ENCODE results near the gene KRT72. TPM values are rescaled to one million over a fixed set of nuclear protein-coding genes. Genes with fewer than 3 reads are reported as not detected.

KRT72 gene
- polyA plus RNA-seq, 1 donor = 2.0 TPM

GRCh38 chr12:52591521-52591920 is 9.7 kb downstream of the KRT72 start:
- DNase-seq = no peak
- Histone ChIP-seq H3K4me3 (ENCODE audit: low read length) (no peak overlapping the region), H3K9me3 (ENCODE audit: control insufficient read depth, low read depth, low read length) (no peaks in the 10 kb centered on the region), H3K4me1 (ENCODE audit: control insufficient read depth, insufficient read depth, low read length) (no peaks in the 10 kb centered on the region), H3K27ac (ENCODE audit: low read length) (no peak overlapping the region), H3K27me3 (ENCODE audit: control insufficient read depth, insufficient read depth, low read length) (peaks cover 20% of the 10 kb centered on the region), H3K36me3 (ENCODE audit: control insufficient read depth, insufficient read depth, low read length) (no peaks in the 10 kb centered on the region)
- WGBS (ENCODE audit: insufficient coverage, low lambda C conversion rate) = no CpG with 5 or more reads among the region's 11 CpGs

- no CpG with 5 or more reads among the region's 6 CpGs for WGBS (ENCODE audit: insufficient coverage, low lambda C conversion rate)
These were observed 11.2 kb downstream of the KRT72 start for GRCh38 chr12:52590021-52590420.

GRCh38 chr12:52587563-52587962 is 13.7 kb downstream of the KRT72 start:
- WGBS (ENCODE audit: insufficient coverage, low lambda C conversion rate) = no CpG with 5 or more reads among the region's 17 CpGs

More at GRCh38 chr12:52590021-52590420, 11.2 kb downstream of the KRT72 start:
- H3K27ac ChIP-seq (ENCODE audit: low read length) = no peak overlapping the region
- H3K36me3 ChIP-seq (ENCODE audit: control insufficient read depth, insufficient read depth, low read length) = no peaks in the 10 kb centered on the region
- H3K9me3 ChIP-seq (ENCODE audit: control insufficient read depth, low read depth, low read length) = no peaks in the 10 kb centered on the region
- H3K27me3 ChIP-seq (ENCODE audit: control insufficient read depth, insufficient read depth, low read length) = peaks cover 21% of the 10 kb centered on the region
- H3K4me3 ChIP-seq (ENCODE audit: low read length) = no peak overlapping the region
- DNase-seq = no peak
- H3K4me1 ChIP-seq (ENCODE audit: control insufficient read depth, insufficient read depth, low read length) = no peaks in the 10 kb centered on the region

GRCh38 chr12:52585946-52586345 is 15.3 kb downstream of the KRT72 start:
- DNase-seq = no peak
- H3K27ac ChIP-seq (ENCODE audit: low read length) = no peak overlapping the region
- H3K27me3 ChIP-seq (ENCODE audit: control insufficient read depth, insufficient read depth, low read length) = peaks cover 17% of the 10 kb centered on the region
- H3K4me3 ChIP-seq (ENCODE audit: low read length) = no peak overlapping the region
- H3K4me1 ChIP-seq (ENCODE audit: control insufficient read depth, insufficient read depth, low read length) = no peaks in the 10 kb centered on the region
- no CpG with 5 or more reads among the region's 9 CpGs for WGBS (ENCODE audit: insufficient coverage, low lambda C conversion rate)
- no peaks in the 10 kb centered on the region for H3K9me3 ChIP-seq (ENCODE audit: control insufficient read depth, low read depth, low read length)
- H3K36me3 ChIP-seq (ENCODE audit: control insufficient read depth, insufficient read depth, low read length) = no peaks in the 10 kb centered on the region

More at GRCh38 chr12:52587563-52587962, 13.7 kb downstream of the KRT72 start:
- Histone ChIP-seq H3K4me1 (ENCODE audit: control insufficient read depth, insufficient read depth, low read length) (no peaks in the 10 kb centered on the region), H3K27me3 (ENCODE audit: control insufficient read depth, insufficient read depth, low read length) (peaks cover 15% of the 10 kb centered on the region), H3K9me3 (ENCODE audit: control insufficient read depth, low read depth, low read length) (no peaks in the 10 kb centered on the region), H3K4me3 (ENCODE audit: low read length) (no peak overlapping the region), H3K36me3 (ENCODE audit: control insufficient read depth, insufficient read depth, low read length) (no peaks in the 10 kb centered on the region), H3K27ac (ENCODE audit: low read length) (no peak overlapping the region)
- DNase-seq = no peak

GRCh38 chr12:52585066-52585465 is 16.2 kb downstream of the KRT72 start:
- Histone ChIP-seq H3K36me3 (ENCODE audit: control insufficient read depth, insufficient read depth, low read length) (no peaks in the 10 kb centered on the region), H3K9me3 (ENCODE audit: control insufficient read depth, low read depth, low read length) (no peaks in the 10 kb centered on the region), H3K4me1 (ENCODE audit: control insufficient read depth, insufficient read depth, low read length) (no peaks in the 10 kb centered on the region), H3K27me3 (ENCODE audit: control insufficient read depth, insufficient read depth, low read length) (peaks cover 15% of the 10 kb centered on the region), H3K27ac (ENCODE audit: low read length) (no peak overlapping the region), H3K4me3 (ENCODE audit: low read length) (no peak overlapping the region)
- no CpG with 5 or more reads among the region's 3 CpGs for WGBS (ENCODE audit: insufficient coverage, low lambda C conversion rate)
- no peak for DNase-seq

- WGBS (ENCODE audit: insufficient coverage, low lambda C conversion rate) = 80% methylated on average over 1 of the region's 9 CpGs
- peaks cover 13% of the 10 kb centered on the region for H3K27me3 ChIP-seq (ENCODE audit: control insufficient read depth, insufficient read depth, low read length)
- DNase-seq = no peak
- no peak overlapping the region for H3K4me3 ChIP-seq (ENCODE audit: low read length)
- H3K4me1 ChIP-seq (ENCODE audit: control insufficient read depth, insufficient read depth, low read length) = no peaks in the 10 kb centered on the region
- no peaks in the 10 kb centered on the region for H3K36me3 ChIP-seq (ENCODE audit: control insufficient read depth, insufficient read depth, low read length)
- no peak overlapping the region for H3K27ac ChIP-seq (ENCODE audit: low read length)
- H3K9me3 ChIP-seq (ENCODE audit: control insufficient read depth, low read depth, low read length) = no peaks in the 10 kb centered on the region
These were observed 17.0 kb downstream of the KRT72 start for GRCh38 chr12:52584156-52584682.

- Histone ChIP-seq H3K4me3 (ENCODE audit: low read length) (no peak overlapping the region), H3K27ac (ENCODE audit: low read length) (no peak overlapping the region), H3K4me1 (ENCODE audit: control insufficient read depth, insufficient read depth, low read length) (no peaks in the 10 kb centered on the region), H3K9me3 (ENCODE audit: control insufficient read depth, low read depth, low read length) (no peaks in the 10 kb centered on the region), H3K36me3 (ENCODE audit: control insufficient read depth, insufficient read depth, low read length) (no peaks in the 10 kb centered on the region), H3K27me3 (ENCODE audit: control insufficient read depth, insufficient read depth, low read length) (peaks cover 11% of the 10 kb centered on the region)
- no CpG with 5 or more reads among the region's 7 CpGs for WGBS (ENCODE audit: insufficient coverage, low lambda C conversion rate)
- peak; percentile 45 to 63 for DNase-seq
These were observed 18.2 kb downstream of the KRT72 start for GRCh38 chr12:52582971-52583456.

- no CpG with 5 or more reads among the region's 2 CpGs for WGBS (ENCODE audit: insufficient coverage, low lambda C conversion rate)
- H3K4me1 ChIP-seq (ENCODE audit: control insufficient read depth, insufficient read depth, low read length) = no peaks in the 10 kb centered on the region
- no peak overlapping the region for H3K27ac ChIP-seq (ENCODE audit: low read length)
- no peaks in the 10 kb centered on the region for H3K36me3 ChIP-seq (ENCODE audit: control insufficient read depth, insufficient read depth, low read length)
- H3K27me3 ChIP-seq (ENCODE audit: control insufficient read depth, insufficient read depth, low read length) = peaks cover 10% of the 10 kb centered on the region
- DNase-seq = no peak
- H3K9me3 ChIP-seq (ENCODE audit: control insufficient read depth, low read depth, low read length) = no peaks in the 10 kb centered on the region
- H3K4me3 ChIP-seq (ENCODE audit: low read length) = no peak overlapping the region
These were observed 18.8 kb downstream of the KRT72 start for GRCh38 chr12:52582486-52582885.

GRCh38 chr12:52581481-52581880 is 19.8 kb downstream of the KRT72 start:
- no CpG with 5 or more reads among the region's 6 CpGs for WGBS (ENCODE audit: insufficient coverage, low lambda C conversion rate)

GRCh38 chr12:52581066-52581465 is 20.2 kb downstream of the KRT72 start:
- H3K36me3 ChIP-seq (ENCODE audit: control insufficient read depth, insufficient read depth, low read length) = no peaks in the 10 kb centered on the region
- WGBS (ENCODE audit: insufficient coverage, low lambda C conversion rate) = no CpG with 5 or more reads among the region's 7 CpGs
- no peaks in the 10 kb centered on the region for H3K9me3 ChIP-seq (ENCODE audit: control insufficient read depth, low read depth, low read length)
- H3K4me3 ChIP-seq (ENCODE audit: low read length) = no peak overlapping the region
- no peak for DNase-seq
- H3K27ac ChIP-seq (ENCODE audit: low read length) = no peak overlapping the region
- no peaks in the 10 kb centered on the region for H3K4me1 ChIP-seq (ENCODE audit: control insufficient read depth, insufficient read depth, low read length)
- peaks cover 6% of the 10 kb centered on the region for H3K27me3 ChIP-seq (ENCODE audit: control insufficient read depth, insufficient read depth, low read length)

More at GRCh38 chr12:52581481-52581880, 19.8 kb downstream of the KRT72 start:
- H3K27ac ChIP-seq (ENCODE audit: low read length) = no peak overlapping the region
- no peaks in the 10 kb centered on the region for H3K36me3 ChIP-seq (ENCODE audit: control insufficient read depth, insufficient read depth, low read length)
- no peak overlapping the region for H3K4me3 ChIP-seq (ENCODE audit: low read length)
- H3K27me3 ChIP-seq (ENCODE audit: control insufficient read depth, insufficient read depth, low read length) = peaks cover 6% of the 10 kb centered on the region
- no peaks in the 10 kb centered on the region for H3K9me3 ChIP-seq (ENCODE audit: control insufficient read depth, low read depth, low read length)
- no peak for DNase-seq
- H3K4me1 ChIP-seq (ENCODE audit: control insufficient read depth, insufficient read depth, low read length) = no peaks in the 10 kb centered on the region

GRCh38 chr12:52580496-52580895 is 20.8 kb downstream of the KRT72 start:
- Histone ChIP-seq H3K36me3 (ENCODE audit: control insufficient read depth, insufficient read depth, low read length) (no peaks in the 10 kb centered on the region), H3K27ac (ENCODE audit: low read length) (no peak overlapping the region), H3K9me3 (ENCODE audit: control insufficient read depth, low read depth, low read length) (no peaks in the 10 kb centered on the region), H3K4me3 (ENCODE audit: low read length) (no peak overlapping the region), H3K4me1 (ENCODE audit: control insufficient read depth, insufficient read depth, low read length) (no peaks in the 10 kb centered on the region), H3K27me3 (ENCODE audit: control insufficient read depth, insufficient read depth, low read length) (peaks cover 3% of the 10 kb centered on the region)
- WGBS (ENCODE audit: insufficient coverage, low lambda C conversion rate) = no CpG with 5 or more reads among the region's 1 CpG
- no peak for DNase-seq

Data from large intestine (tissue), 3 donors.